Gastrocnemius medialis (tissue), 4 donors: Measurements from ENCODE around the gene ANO10.

ENCODE experiments used
- POLR2A ChIP-seq, 2 donors: fragments of 450-650 bp; IDR thresholded peaks; one replicate each; pipeline ENCODE4 v1.6.1; 2017; ENCODE audit warnings: antibody characterized with exemption in 2 of 2, mild to moderate bottlenecking in 2 of 2, moderate library complexity in 2 of 2
- TF ChIP-seq, protein P1 (sequence below), 5 experiments: fragments of 450-650 bp in 3 of 5; fragments of 200-600 bp in 2 of 5; sonication (generic) in 2 of 5; IDR thresholded peaks in 4 of 5; conservative IDR thresholded peaks in 1 of 5; 1 replicate in 4 of 5; 2 replicates in 1 of 5; pipeline ENCODE4 v1.5.1; 2016 to 2019; ENCODE audit warnings: antibody characterized with exemption in 5 of 5, mild to moderate bottlenecking in 3 of 5, moderate library complexity in 3 of 5

DNA sequence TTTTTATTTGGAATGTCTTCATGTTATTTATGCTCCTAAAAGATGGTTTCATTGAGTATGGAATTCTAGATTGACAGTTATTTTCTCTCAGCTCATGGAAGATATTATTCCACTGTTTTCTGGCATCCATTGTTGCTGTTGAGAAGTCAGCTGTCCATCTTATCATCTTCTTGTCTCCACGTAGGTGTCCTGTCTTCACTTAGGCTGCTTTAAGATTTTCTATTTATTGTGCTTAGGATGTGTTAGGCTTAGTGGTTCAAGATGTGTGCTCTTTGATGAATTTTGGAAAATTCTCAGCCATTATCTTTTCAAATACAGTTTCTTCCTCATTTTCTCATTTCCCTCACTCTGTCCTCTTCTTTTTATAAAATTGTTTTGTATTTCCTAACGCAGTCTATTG lies 283.5 kb downstream of the ANO10 start:
- no peak for TF ChIP-seq POLR2A (IDR thresholded peaks at IDR 0.05)
- TF ChIP-seq, protein P1, sequence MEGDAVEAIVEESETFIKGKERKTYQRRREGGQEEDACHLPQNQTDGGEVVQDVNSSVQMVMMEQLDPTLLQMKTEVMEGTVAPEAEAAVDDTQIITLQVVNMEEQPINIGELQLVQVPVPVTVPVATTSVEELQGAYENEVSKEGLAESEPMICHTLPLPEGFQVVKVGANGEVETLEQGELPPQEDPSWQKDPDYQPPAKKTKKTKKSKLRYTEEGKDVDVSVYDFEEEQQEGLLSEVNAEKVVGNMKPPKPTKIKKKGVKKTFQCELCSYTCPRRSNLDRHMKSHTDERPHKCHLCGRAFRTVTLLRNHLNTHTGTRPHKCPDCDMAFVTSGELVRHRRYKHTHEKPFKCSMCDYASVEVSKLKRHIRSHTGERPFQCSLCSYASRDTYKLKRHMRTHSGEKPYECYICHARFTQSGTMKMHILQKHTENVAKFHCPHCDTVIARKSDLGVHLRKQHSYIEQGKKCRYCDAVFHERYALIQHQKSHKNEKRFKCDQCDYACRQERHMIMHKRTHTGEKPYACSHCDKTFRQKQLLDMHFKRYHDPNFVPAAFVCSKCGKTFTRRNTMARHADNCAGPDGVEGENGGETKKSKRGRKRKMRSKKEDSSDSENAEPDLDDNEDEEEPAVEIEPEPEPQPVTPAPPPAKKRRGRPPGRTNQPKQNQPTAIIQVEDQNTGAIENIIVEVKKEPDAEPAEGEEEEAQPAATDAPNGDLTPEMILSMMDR (IDR thresholded peaks at IDR 0.05 in 4 of 5, conservative IDR thresholded peaks at IDR 0.05 in 1 of 5): no peak
